Endodermal cell (in vitro differentiated cells): Measurements from ENCODE around the gene TLR4. TPM values are rescaled to one million over a fixed set of nuclear protein-coding genes. Genes with fewer than 3 reads are reported as not detected.

Experiments used
- DNase-seq: peaks from one replicate; pipeline ENCODE4 v3.0.0-alpha.2; 2017
- H3K27ac ChIP-seq: 2 replicates; pipeline ENCODE4 v1.5.1; 2013; ENCODE audit warnings: mild to moderate bottlenecking, low read depth, low read length, moderate library complexity
- H3K27me3 ChIP-seq: 2 replicates; pipeline ENCODE4 v1.6.1; 2013; ENCODE audit warnings: mild to moderate bottlenecking, low read length, moderate library complexity; ENCODE audit not compliant: insufficient read depth, control insufficient read depth, poor library complexity, severe bottlenecking
- H3K36me3 ChIP-seq: 2 replicates; pipeline ENCODE4 v1.7.0; 2013; ENCODE audit warnings: mild to moderate bottlenecking, low read length, moderate library complexity; ENCODE audit not compliant: control insufficient read depth, insufficient read depth
- H3K4me1 ChIP-seq: one replicate; pipeline ENCODE4 v1.7.0; 2013; ENCODE audit warnings: low read length; ENCODE audit not compliant: control insufficient read depth, insufficient read depth
- H3K4me3 ChIP-seq: 2 replicates; pipeline ENCODE4 v1.5.1; 2013; ENCODE audit warnings: mild to moderate bottlenecking, low read length, moderate library complexity
- H3K9ac ChIP-seq: 2 replicates; pipeline ENCODE4 v1.6.1; 2013; ENCODE audit warnings: mild to moderate bottlenecking, low read length, moderate library complexity; ENCODE audit not compliant: poor library complexity, severe bottlenecking; ENCODE audit errors: extremely low read depth
- H3K9me3 ChIP-seq: 2 replicates; pipeline ENCODE4 v1.6.1; 2013; ENCODE audit warnings: mild to moderate bottlenecking, low read length, moderate library complexity; ENCODE audit not compliant: control insufficient read depth
- H3K27ac Mint-ChIP-seq: 2 replicates; pipeline ENCODE4 v1.8.0; 2020; ENCODE audit warnings: mixed read lengths
- H3K27me3 Mint-ChIP-seq: 2 replicates; pipeline ENCODE4 v1.8.0; 2021; ENCODE audit warnings: mild to moderate bottlenecking, mixed read lengths; ENCODE audit not compliant: insufficient read depth
- H3K36me3 Mint-ChIP-seq: 2 replicates; pipeline ENCODE4 v1.8.0; 2020; ENCODE audit warnings: low read depth, mixed read lengths
- H3K4me1 Mint-ChIP-seq: 2 replicates; pipeline ENCODE4 v1.8.0; 2020; ENCODE audit warnings: mixed read lengths
- H3K4me3 Mint-ChIP-seq: 2 replicates; pipeline ENCODE4 v1.8.0; 2020; ENCODE audit warnings: mild to moderate bottlenecking, moderate library complexity, mixed read lengths
- H3K9me3 Mint-ChIP-seq: 2 replicates; pipeline ENCODE4 v1.8.0; 2020; ENCODE audit warnings: mild to moderate bottlenecking, mixed read lengths
- CTCF ChIP-seq: fragments of 200-600 bp; sonication (generic); conservative IDR thresholded peaks from 2 replicates; pipeline ENCODE4 v1.5.0; 2021; ENCODE audit warnings: antibody characterized with exemption, mild to moderate bottlenecking
- WGBS, 2 experiments: methylation state at CpG; one replicate each; pipeline versions ENCODE4 v1.1.5 to v1.1.7; 2013; ENCODE audit warnings: missing lambda C conversion rate in 2 of 2, mixed read lengths in 1 of 2; ENCODE audit not compliant: insufficient coverage in 1 of 2, insufficient read length in 1 of 2; 5-methylcytosine and 5-hydroxymethylcytosine counted together
- total RNA-seq, 2 donors: library from RNA; stranded (reverse); fragmentation: NEBNext Ultra II Directional in 1 of 2; extraction: Animal tissue kit (Norgen Biotek cat#: 25700) in 1 of 2; gene quantifications; 2 replicates in 1 of 2; 3 replicates in 1 of 2; pipeline ENCODE4 v1.2.1, GENCODE V29; 2021

The TLR4 gene
- total RNA-seq, 2 donors from 2014 or later: 0.07 TPM; not detected in 1

- H3K9ac ChIP-seq: no peak overlapping the region
- no peak overlapping the region for H3K27ac ChIP-seq
- Mint-ChIP-seq H3K27ac (no peak overlapping the region), H3K36me3 (no peaks in the 10 kb centered on the region), H3K27me3 (peaks cover 42% of the 10 kb centered on the region), H3K9me3 (peaks cover 11% of the 10 kb centered on the region), H3K4me3 (no peak overlapping the region), H3K4me1 (peaks cover 27% of the 10 kb centered on the region)
- no peak for DNase-seq
- peaks cover 19% of the 10 kb centered on the region for H3K27me3 ChIP-seq
- H3K4me1 ChIP-seq: peaks cover 11% of the 10 kb centered on the region
- peaks cover 12% of the 10 kb centered on the region for H3K9me3 ChIP-seq
- TF ChIP-seq CTCF: no peak
- WGBS, 2 experiments: 93 to 94% methylated on average over 3 of the region's 4 CpGs
- no peak overlapping the region for H3K4me3 ChIP-seq
- no peaks in the 10 kb centered on the region for H3K36me3 ChIP-seq
Observed at GRCh38 chr9:117746263-117746662, 42.1 kb downstream of the TLR4 start.

- H3K27ac Mint-ChIP-seq: no peak overlapping the region
- peaks cover 13% of the 10 kb centered on the region for H3K27me3 ChIP-seq
- H3K9ac ChIP-seq: no peak overlapping the region
- H3K9me3 ChIP-seq: peaks cover 12% of the 10 kb centered on the region
- no peak overlapping the region for H3K4me3 Mint-ChIP-seq
- H3K4me3 ChIP-seq: no peak overlapping the region
- H3K4me1 Mint-ChIP-seq: peaks cover 30% of the 10 kb centered on the region
- no peak overlapping the region for H3K27ac ChIP-seq
- H3K9me3 Mint-ChIP-seq: peaks cover 11% of the 10 kb centered on the region
- DNase-seq: no peak
- H3K36me3 Mint-ChIP-seq: no peaks in the 10 kb centered on the region
- no peaks in the 10 kb centered on the region for H3K36me3 ChIP-seq
- TF ChIP-seq CTCF: no peak
- peaks cover 37% of the 10 kb centered on the region for H3K27me3 Mint-ChIP-seq
- 92 to 100% methylated on average over 3 to 5 of the region's 5 CpGs for WGBS, 2 experiments
- H3K4me1 ChIP-seq: peaks cover 11% of the 10 kb centered on the region
Observed at GRCh38 chr9:117747386-117747970, 43.3 kb downstream of the TLR4 start.

- Mint-ChIP-seq H3K4me1 (peaks cover 14% of the 10 kb centered on the region), H3K9me3 (peaks cover 8% of the 10 kb centered on the region), H3K36me3 (no peaks in the 10 kb centered on the region), H3K27ac (no peak overlapping the region), H3K4me3 (no peak overlapping the region), H3K27me3 (peaks cover 31% of the 10 kb centered on the region)
- no peak overlapping the region for H3K27ac ChIP-seq
- peak overlapping the region; percentile 42 for H3K4me3 ChIP-seq
- no peak overlapping the region for H3K9ac ChIP-seq
- TF ChIP-seq CTCF: no peak
- H3K4me1 ChIP-seq: peaks cover 11% of the 10 kb centered on the region
- DNase-seq: no peak
- WGBS, 2 experiments: 66% methylated on average over 2 of the region's 2 CpGs; no CpG with 5 or more reads in 1 of the 2 experiments
- no peaks in the 10 kb centered on the region for H3K36me3 ChIP-seq
- H3K9me3 ChIP-seq: peaks cover 9% of the 10 kb centered on the region
- peaks cover 6% of the 10 kb centered on the region for H3K27me3 ChIP-seq
Observed at GRCh38 chr9:117750401-117750800, 46.2 kb downstream of the TLR4 start.
